Measurements from ENCODE around the gene PLA2G6.
A peak's percentile ranks its signal among the peaks of the same experiment; 100 is the strongest.
"Not testable (repeated sequence)": the region's sequence is repeated elsewhere in the genome, so short reads cannot be mapped to it uniquely, and the experiment has no call there.

The PLA2G6 gene

GRCh38 chr22:38148245-38148644 is 33.4 kb downstream of the PLA2G6 start:
- in situ Hi-C loops (cut with MboI; ENCODE audit: low sequenced_read_pairs, unreplicated experiment), result no loop called here
- no peak for DNase-seq (ENCODE audit: low spot score)
- TF ChIP-seq CTCF (IDR thresholded peaks at IDR 0.05; ENCODE audit: borderline replicate concordance, control extremely low read depth, extremely low read depth, insufficient read depth, missing control alignments), result no peak

- in situ Hi-C loops (cut with MboI; ENCODE audit: low sequenced_read_pairs, unreplicated experiment); DNase-seq (ENCODE audit: low spot score): not testable (repeated sequence)
Observed at GRCh38 chr22:38146166-38146565, 35.5 kb downstream of the PLA2G6 start.

DNA sequence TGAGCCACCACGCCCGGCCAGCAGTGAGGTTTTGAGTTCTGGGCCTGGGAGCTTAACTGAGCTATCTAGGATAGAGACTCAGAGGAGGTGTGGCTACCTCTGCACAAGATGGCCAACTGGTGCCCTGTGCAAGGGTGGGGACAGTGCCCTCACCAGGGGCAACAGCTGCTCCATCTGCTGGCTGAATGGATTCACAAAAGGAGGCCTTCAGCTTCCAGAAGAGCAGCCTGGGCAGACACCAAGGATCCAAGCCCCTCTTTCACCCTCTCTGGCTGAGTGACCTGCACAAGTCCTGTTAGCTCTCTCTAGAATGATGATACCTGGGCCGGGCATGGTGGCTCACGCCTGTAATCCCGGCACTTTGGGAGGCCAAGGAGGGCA is 37.6 kb downstream of the PLA2G6 start:
- no peak for TF ChIP-seq CTCF (IDR thresholded peaks at IDR 0.05; ENCODE audit: borderline replicate concordance, control extremely low read depth, extremely low read depth, insufficient read depth, missing control alignments)
- in situ Hi-C loops (cut with MboI; ENCODE audit: low sequenced_read_pairs, unreplicated experiment), result no loop called here
- DNase-seq (ENCODE audit: low spot score), result peak; percentile 37

GRCh38 chr22:38142606-38143005 is 39.0 kb downstream of the PLA2G6 start:
- DNase-seq (ENCODE audit: low spot score), result no peak

GRCh38 chr22:38141217-38141973 is 40.2 kb downstream of the PLA2G6 start:
- DNase-seq (ENCODE audit: low spot score), result peak; percentile 14
- in situ Hi-C loops (cut with MboI; ENCODE audit: low sequenced_read_pairs, unreplicated experiment), result no loop called here
- no peak for TF ChIP-seq CTCF (IDR thresholded peaks at IDR 0.05; ENCODE audit: borderline replicate concordance, control extremely low read depth, extremely low read depth, insufficient read depth, missing control alignments)

More at GRCh38 chr22:38142606-38143005, 39.0 kb downstream of the PLA2G6 start:
- no peak for TF ChIP-seq CTCF (IDR thresholded peaks at IDR 0.05; ENCODE audit: borderline replicate concordance, control extremely low read depth, extremely low read depth, insufficient read depth, missing control alignments)
- in situ Hi-C loops (cut with MboI; ENCODE audit: low sequenced_read_pairs, unreplicated experiment), result no loop called here

GRCh38 chr22:38139901-38140300 is 41.7 kb downstream of the PLA2G6 start:
- TF ChIP-seq CTCF (IDR thresholded peaks at IDR 0.05; ENCODE audit: borderline replicate concordance, control extremely low read depth, extremely low read depth, insufficient read depth, missing control alignments), result no peak
- DNase-seq (ENCODE audit: low spot score), result peak; percentile 13
- in situ Hi-C loops (cut with MboI; ENCODE audit: low sequenced_read_pairs, unreplicated experiment), result no loop called here

DNA sequence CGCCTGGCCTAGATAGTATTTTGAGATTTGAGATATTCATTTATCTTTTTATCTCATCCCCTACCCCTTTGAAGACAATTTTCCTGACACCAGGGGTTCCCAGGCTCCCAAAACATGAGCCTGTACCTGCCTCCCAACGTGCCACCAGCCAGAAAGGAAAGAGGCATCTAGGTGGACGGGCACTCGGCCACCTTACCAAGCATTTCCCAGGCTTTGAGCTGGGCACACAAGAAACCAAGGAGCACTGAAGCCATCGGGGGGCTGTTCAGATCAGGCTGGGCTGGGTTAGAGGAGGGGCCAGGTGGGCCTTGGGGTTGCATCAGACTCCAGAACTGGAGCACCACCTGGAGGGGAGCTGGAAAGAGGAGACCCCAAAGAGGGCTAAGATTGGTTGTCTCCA is 42.7 kb downstream of the PLA2G6 start:
- TF ChIP-seq CTCF (IDR thresholded peaks at IDR 0.05; ENCODE audit: borderline replicate concordance, control extremely low read depth, extremely low read depth, insufficient read depth, missing control alignments), result no peak
- in situ Hi-C loops (cut with MboI; ENCODE audit: low sequenced_read_pairs, unreplicated experiment), result no loop called here
- DNase-seq (ENCODE audit: low spot score), result peak; percentile 21
